A673 (cell line): ENCODE measurements around the gene PDE6A. TPM values are rescaled to one million over a fixed set of nuclear protein-coding genes. Genes with fewer than 3 reads are reported as not detected.

Source experiments
- BruUV-seq: library from RNA; stranded (reverse); fragments of 400-500 nt; replicated peaks from 2 replicates; lab custom pipeline; 2021; lab: Mats Ljungman, UMichigan
- CTCF ChIA-PET: fragments of 300-600 bp; sonication (Branson Sonifier 250); formaldehyde crosslinking; loops from one replicate; lab custom pipeline; 2022; ENCODE audit warnings: antibody characterized with exemption; lab: Charles Lee
- POLR2A ChIA-PET: fragments of 300-600 bp; sonication (Branson Sonifier 250); formaldehyde crosslinking; loops from one replicate; lab custom pipeline; 2022; ENCODE audit warnings: antibody characterized with exemption; ENCODE audit not compliant: low non-redundant PET; lab: Charles Lee
- DNase-seq: peaks from one replicate; pipeline ENCODE4 v3.0.0-alpha.2; 2015; ENCODE audit warnings: low spot score
- H3K27ac ChIP-seq: fragments of 200-600 bp; sonication (generic); 2 replicates; pipeline ENCODE4 v1.5.1; 2016; ENCODE audit warnings: mixed run types, low read depth, mild to moderate bottlenecking, mixed read lengths, antibody characterized with exemption, low read length; ENCODE audit not compliant: poor library complexity, severe bottlenecking
- H3K27me3 ChIP-seq: fragments of 200-600 bp; sonication (generic); replicated peaks from 2 replicates; pipeline ENCODE4 v1.6.1; 2017; ENCODE audit warnings: mixed run types, low read depth, mild to moderate bottlenecking, mixed read lengths, antibody characterized with exemption, low read length; ENCODE audit not compliant: insufficient read depth, poor library complexity
- H3K36me3 ChIP-seq: fragments of 200-600 bp; sonication (generic); 2 replicates; pipeline ENCODE4 v1.6.1; 2016; ENCODE audit warnings: mixed run types, mild to moderate bottlenecking, mixed read lengths, antibody characterized with exemption, low read length; ENCODE audit not compliant: insufficient read depth, poor library complexity, severe bottlenecking
- H3K4me1 ChIP-seq: fragments of 200-600 bp; sonication (generic); 2 replicates; pipeline ENCODE4 v1.6.1; 2017; ENCODE audit warnings: mixed run types, mild to moderate bottlenecking, mixed read lengths, antibody characterized with exemption, low read length; ENCODE audit not compliant: insufficient read depth, poor library complexity, severe bottlenecking
- H3K4me3 ChIP-seq: fragments of 200-600 bp; sonication (generic); 2 replicates; pipeline ENCODE4 v1.5.1; 2016; ENCODE audit warnings: low read depth, mixed run types, mild to moderate bottlenecking, mixed read lengths, low read length; ENCODE audit not compliant: poor library complexity, severe bottlenecking
- H3K9me3 ChIP-seq: fragments of 200-600 bp; sonication (generic); 2 replicates; pipeline ENCODE4 v1.6.1; 2016; ENCODE audit warnings: mixed run types, low read depth, mild to moderate bottlenecking, mixed read lengths, antibody characterized with exemption, low read length; ENCODE audit not compliant: poor library complexity, severe bottlenecking
- EZH2 ChIP-seq: fragments of 200-600 bp; sonication (generic); IDR thresholded peaks from 2 replicates; pipeline ENCODE4 v1.6.1; 2017; ENCODE audit warnings: borderline replicate concordance, low read depth, mild to moderate bottlenecking, mixed read lengths, antibody characterized with exemption, low read length; ENCODE audit not compliant: poor library complexity, severe bottlenecking
- intact Hi-C: fragments of 100-400 bp; cut with micrococcal nuclease; formaldehyde crosslinking; loops from one replicate; pipeline ENCODE4 v1.10.0; 2022; ENCODE audit not compliant: unreplicated experiment
- total RNA-seq: library from RNA; stranded (reverse); gene quantifications from 2 replicates; pipeline ENCODE4 v1.2.3, GENCODE V29; 2021
- TF ChIP-seq, protein P1 (sequence below): fragments of 300-800, 200-600 bp; sonication (generic); conservative IDR thresholded peaks from 2 replicates; pipeline ENCODE4 v1.5.1; 2017; ENCODE audit warnings: low read depth, mild to moderate bottlenecking, antibody characterized with exemption, low read length, moderate library complexity, mixed read lengths

PDE6A gene
- total RNA-seq, 1 experiment from 2014 or later: 0.49 TPM

DNA sequence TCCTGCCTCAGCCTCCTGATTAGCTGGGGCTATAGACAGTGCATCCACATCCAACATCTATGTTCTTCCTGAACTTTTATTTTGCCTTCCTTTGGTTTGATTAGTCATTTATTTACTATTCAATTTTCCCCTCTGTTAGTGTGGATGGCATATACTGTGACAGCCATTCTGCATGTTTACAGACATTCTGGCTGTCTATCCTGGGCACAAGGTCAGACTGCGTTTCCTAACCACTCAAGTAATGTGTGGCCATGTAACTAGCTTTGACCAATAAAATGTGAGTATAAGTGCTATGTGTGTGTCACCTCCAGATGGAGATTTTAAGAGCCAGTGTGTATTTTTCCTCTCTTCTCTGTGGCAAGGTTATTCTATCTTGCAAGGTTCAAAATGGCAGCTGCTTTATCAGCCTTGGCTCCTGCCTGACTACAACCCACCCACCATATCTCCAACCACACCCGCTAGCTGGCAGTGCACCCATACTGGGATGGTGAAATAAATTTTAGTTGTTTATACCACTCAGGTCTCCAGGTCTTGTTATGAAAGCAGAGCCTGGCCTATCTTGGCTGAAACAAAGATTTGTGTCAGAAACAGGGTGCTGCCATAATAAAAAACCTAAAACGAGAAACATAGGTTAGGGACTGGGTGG, 32.2 kb downstream of the PDE6A start:
- H3K36me3 ChIP-seq: no peaks in the 10 kb centered on the region
- DNase-seq: no peak
- POLR2A ChIA-PET: no interaction called here
- H3K4me1 ChIP-seq: peaks cover 19% of the 10 kb centered on the region
- intact Hi-C loops: no loop called here
- H3K9me3 ChIP-seq: no peaks in the 10 kb centered on the region
- no peak overlapping the region for H3K4me3 ChIP-seq
- CTCF ChIA-PET: no interaction called here
- no peak overlapping the region for H3K27ac ChIP-seq
- no TSS peak for BruUV-seq
- no peak for TF ChIP-seq EZH2
- TF ChIP-seq, protein P1, sequence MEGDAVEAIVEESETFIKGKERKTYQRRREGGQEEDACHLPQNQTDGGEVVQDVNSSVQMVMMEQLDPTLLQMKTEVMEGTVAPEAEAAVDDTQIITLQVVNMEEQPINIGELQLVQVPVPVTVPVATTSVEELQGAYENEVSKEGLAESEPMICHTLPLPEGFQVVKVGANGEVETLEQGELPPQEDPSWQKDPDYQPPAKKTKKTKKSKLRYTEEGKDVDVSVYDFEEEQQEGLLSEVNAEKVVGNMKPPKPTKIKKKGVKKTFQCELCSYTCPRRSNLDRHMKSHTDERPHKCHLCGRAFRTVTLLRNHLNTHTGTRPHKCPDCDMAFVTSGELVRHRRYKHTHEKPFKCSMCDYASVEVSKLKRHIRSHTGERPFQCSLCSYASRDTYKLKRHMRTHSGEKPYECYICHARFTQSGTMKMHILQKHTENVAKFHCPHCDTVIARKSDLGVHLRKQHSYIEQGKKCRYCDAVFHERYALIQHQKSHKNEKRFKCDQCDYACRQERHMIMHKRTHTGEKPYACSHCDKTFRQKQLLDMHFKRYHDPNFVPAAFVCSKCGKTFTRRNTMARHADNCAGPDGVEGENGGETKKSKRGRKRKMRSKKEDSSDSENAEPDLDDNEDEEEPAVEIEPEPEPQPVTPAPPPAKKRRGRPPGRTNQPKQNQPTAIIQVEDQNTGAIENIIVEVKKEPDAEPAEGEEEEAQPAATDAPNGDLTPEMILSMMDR: no peak
- no peaks in the 10 kb centered on the region for H3K27me3 ChIP-seq

DNA sequence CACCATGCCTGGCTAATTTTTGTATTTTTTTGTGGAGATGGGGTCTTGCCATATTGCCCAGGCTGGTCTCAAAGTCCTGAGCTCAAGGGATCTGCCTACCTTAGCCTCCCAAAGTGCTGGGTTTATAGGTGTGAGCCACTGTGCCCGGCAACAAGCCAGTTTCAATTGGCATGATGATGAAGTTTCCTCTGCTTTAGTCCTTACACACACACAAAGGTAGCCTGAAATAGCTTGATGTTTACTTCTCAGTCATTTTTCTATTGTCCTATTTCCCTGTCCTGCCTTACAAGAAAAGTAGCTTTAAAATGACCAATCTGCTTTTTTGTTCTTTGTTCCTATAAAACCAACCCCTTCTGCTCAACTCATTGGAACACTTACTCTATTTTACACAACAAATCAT, 33.6 kb downstream of the PDE6A start:
- BruUV-seq: no TSS peak
- H3K36me3 ChIP-seq: no peaks in the 10 kb centered on the region
- ChIA-PET CTCF (interaction anchor here (0.6 kb wide), 1 partner anchor 9 kb away, joined by 4 read pairs; no protein-coding TSS in a partner anchor), POLR2A (no interaction called here)
- no peak for TF ChIP-seq EZH2
- TF ChIP-seq, protein P1: no peak
- no peaks in the 10 kb centered on the region for H3K9me3 ChIP-seq
- no peak overlapping the region for H3K27ac ChIP-seq
- H3K4me3 ChIP-seq: no peak overlapping the region
- H3K4me1 ChIP-seq: peaks cover 9% of the 10 kb centered on the region
- intact Hi-C loops: no loop called here
- no peaks in the 10 kb centered on the region for H3K27me3 ChIP-seq
- DNase-seq: no peak

DNA sequence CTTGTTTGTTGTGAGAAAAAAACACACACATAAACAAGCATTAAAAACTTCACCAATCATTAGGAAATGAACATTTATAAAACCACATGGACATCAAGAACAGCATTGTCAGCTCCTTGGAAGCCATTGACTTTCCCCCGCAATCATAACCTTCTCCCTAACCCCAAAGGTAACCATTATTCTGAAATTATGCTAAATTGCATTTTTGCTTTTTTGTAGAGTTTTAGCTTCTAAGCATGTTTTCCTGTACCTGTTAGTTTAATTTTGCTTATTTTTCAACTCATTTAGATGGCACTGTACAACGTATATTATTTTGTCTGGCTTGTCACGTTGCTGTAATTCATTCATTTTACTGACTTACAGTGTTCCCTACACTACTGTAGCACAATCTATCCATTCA, 36.8 kb downstream of the PDE6A start:
- intact Hi-C loops: no loop called here
- H3K27me3 ChIP-seq: no peaks in the 10 kb centered on the region
- no peak overlapping the region for H3K4me3 ChIP-seq
- no peaks in the 10 kb centered on the region for H3K36me3 ChIP-seq
- H3K9me3 ChIP-seq: no peaks in the 10 kb centered on the region
- no peak for TF ChIP-seq EZH2
- TF ChIP-seq, protein P1: no peak
- H3K27ac ChIP-seq: no peak overlapping the region
- POLR2A ChIA-PET: no interaction called here
- H3K4me1 ChIP-seq: peaks cover 8% of the 10 kb centered on the region
- CTCF ChIA-PET: no interaction called here
- DNase-seq: no peak
- BruUV-seq: no TSS peak
